ENCODE measurements around the gene SERPINB3. TPM values are rescaled to one million over a fixed set of nuclear protein-coding genes. Genes with fewer than 3 reads are reported as not detected.

Gene SERPINB3
- total RNA-seq, 1 experiment from 2014 or later: not detected

- DNase-seq (ENCODE audit: low read depth, low spot score): no peak
- ChIA-PET CTCF (no interaction called here), POLR2A (no interaction called here)
- H3K4me3 ChIP-seq (ENCODE audit: low read depth in 2 of 2, low read length in 2 of 2): no peak overlapping the region
- in situ Hi-C loops (cut with HindIII; ENCODE audit: low pct_unique_long_range_greater_than_20kb, low sequenced_read_pairs): no loop called here
- no peaks in the 10 kb centered on the region for H3K9me3 ChIP-seq (ENCODE audit: control insufficient read depth, insufficient read depth, low read depth, low read length)
- no peak overlapping the region for H3K27ac ChIP-seq (ENCODE audit: low read length)
- no peaks in the 10 kb centered on the region for H3K27me3 ChIP-seq (ENCODE audit: control insufficient read depth, insufficient read depth, low read length)
- no peak for ATAC-seq
- no TSS peak for BruUV-seq (replicated peaks)
- no peaks in the 10 kb centered on the region for H3K36me3 ChIP-seq (ENCODE audit: control insufficient read depth, insufficient read depth, low read length)
- intact Hi-C loops (cut with micrococcal nuclease; ENCODE audit: unreplicated experiment): no loop called here
- H3K4me1 ChIP-seq (ENCODE audit: control insufficient read depth, insufficient read depth, low read length): no peaks in the 10 kb centered on the region
- TF ChIP-seq REST (IDR thresholded peaks at IDR 0.05; ENCODE audit: insufficient read depth in 1 of 2, low read depth in 2 of 2, low read length in 1 of 2) (no peak), SIN3A (IDR thresholded peaks at IDR 0.05; ENCODE audit: borderline replicate concordance, insufficient read depth, low read depth, low read length) (no peak), TCF7L2 (IDR thresholded peaks at IDR 0.05; ENCODE audit: low read depth, low read length) (no peak), POLR2AphosphoS5 (IDR thresholded peaks at IDR 0.05; ENCODE audit: low read depth, low read length) (no peak)
- TF ChIP-seq, protein P1, sequence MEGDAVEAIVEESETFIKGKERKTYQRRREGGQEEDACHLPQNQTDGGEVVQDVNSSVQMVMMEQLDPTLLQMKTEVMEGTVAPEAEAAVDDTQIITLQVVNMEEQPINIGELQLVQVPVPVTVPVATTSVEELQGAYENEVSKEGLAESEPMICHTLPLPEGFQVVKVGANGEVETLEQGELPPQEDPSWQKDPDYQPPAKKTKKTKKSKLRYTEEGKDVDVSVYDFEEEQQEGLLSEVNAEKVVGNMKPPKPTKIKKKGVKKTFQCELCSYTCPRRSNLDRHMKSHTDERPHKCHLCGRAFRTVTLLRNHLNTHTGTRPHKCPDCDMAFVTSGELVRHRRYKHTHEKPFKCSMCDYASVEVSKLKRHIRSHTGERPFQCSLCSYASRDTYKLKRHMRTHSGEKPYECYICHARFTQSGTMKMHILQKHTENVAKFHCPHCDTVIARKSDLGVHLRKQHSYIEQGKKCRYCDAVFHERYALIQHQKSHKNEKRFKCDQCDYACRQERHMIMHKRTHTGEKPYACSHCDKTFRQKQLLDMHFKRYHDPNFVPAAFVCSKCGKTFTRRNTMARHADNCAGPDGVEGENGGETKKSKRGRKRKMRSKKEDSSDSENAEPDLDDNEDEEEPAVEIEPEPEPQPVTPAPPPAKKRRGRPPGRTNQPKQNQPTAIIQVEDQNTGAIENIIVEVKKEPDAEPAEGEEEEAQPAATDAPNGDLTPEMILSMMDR (IDR thresholded peaks at IDR 0.05): no peak
These were observed 18.3 kb upstream of the SERPINB3 start for GRCh38 chr18:63679820-63680606.

GRCh38 chr18:63677500-63678225 lies 16.0 kb upstream of the SERPINB3 start:
- TF ChIP-seq, protein P1 (IDR thresholded peaks at IDR 0.05): no peak
- no peak for TF ChIP-seq TCF7L2 (IDR thresholded peaks at IDR 0.05; ENCODE audit: low read depth, low read length)
- no peak for TF ChIP-seq POLR2AphosphoS5 (IDR thresholded peaks at IDR 0.05; ENCODE audit: low read depth, low read length)
- no peak for TF ChIP-seq SIN3A (IDR thresholded peaks at IDR 0.05; ENCODE audit: borderline replicate concordance, insufficient read depth, low read depth, low read length)
- TF ChIP-seq REST (IDR thresholded peaks at IDR 0.05; ENCODE audit: insufficient read depth in 1 of 2, low read depth in 2 of 2, low read length in 1 of 2): no peak
- H3K27ac ChIP-seq (ENCODE audit: low read length): no peak overlapping the region
- H3K9me3 ChIP-seq (ENCODE audit: control insufficient read depth, insufficient read depth, low read depth, low read length): no peaks in the 10 kb centered on the region
- intact Hi-C loops (cut with micrococcal nuclease; ENCODE audit: unreplicated experiment): no loop called here
- CTCF ChIA-PET: no interaction called here
- DNase-seq (ENCODE audit: low read depth, low spot score): no peak
- no peak for ATAC-seq
- no peaks in the 10 kb centered on the region for H3K36me3 ChIP-seq (ENCODE audit: control insufficient read depth, insufficient read depth, low read length)
- no TSS peak for BruUV-seq (replicated peaks)
- no peaks in the 10 kb centered on the region for H3K4me1 ChIP-seq (ENCODE audit: control insufficient read depth, insufficient read depth, low read length)
- H3K27me3 ChIP-seq (ENCODE audit: control insufficient read depth, insufficient read depth, low read length): no peaks in the 10 kb centered on the region
- no peak overlapping the region for H3K4me3 ChIP-seq (ENCODE audit: low read depth in 2 of 2, low read length in 2 of 2)
- POLR2A ChIA-PET: no interaction called here
- in situ Hi-C loops (cut with HindIII; ENCODE audit: low pct_unique_long_range_greater_than_20kb, low sequenced_read_pairs): no loop called here
